Duodenal mucosa (tissue), 2 donors: ENCODE measurements around the gene ARMH3.

Experiments used
- H3K27ac ChIP-seq: one replicate; pipeline ENCODE4 v1.7.0; 2013; ENCODE audit warnings: low read depth, low read length
- H3K27me3 ChIP-seq, 2 donors: one replicate each; pipeline ENCODE4 v1.7.0; 2013; ENCODE audit warnings: low read length in 2 of 2, control low read depth in 1 of 2; ENCODE audit not compliant: insufficient read depth in 2 of 2, control insufficient read depth in 1 of 2
- H3K36me3 ChIP-seq, 2 donors: one replicate each; pipeline ENCODE4 v1.7.0; 2013; ENCODE audit warnings: low read length in 2 of 2, control low read depth in 1 of 2; ENCODE audit not compliant: insufficient read depth in 2 of 2, control insufficient read depth in 1 of 2
- H3K4me1 ChIP-seq, 2 donors: one replicate each; pipeline ENCODE4 v1.7.0; 2013; ENCODE audit warnings: low read length in 2 of 2, control low read depth in 1 of 2; ENCODE audit not compliant: insufficient read depth in 2 of 2, control insufficient read depth in 1 of 2
- H3K4me3 ChIP-seq, 2 donors: one replicate each; pipeline ENCODE4 v1.7.0; 2013; ENCODE audit warnings: low read length in 2 of 2, low read depth in 1 of 2
- H3K9ac ChIP-seq, 2 donors: one replicate each; pipeline ENCODE4 v1.7.0; 2013; ENCODE audit warnings: low read length in 2 of 2, low read depth in 1 of 2
- H3K9me3 ChIP-seq, 2 donors: one replicate each; pipeline ENCODE4 v1.7.0; 2013; ENCODE audit warnings: low read length in 2 of 2, control low read depth in 1 of 2; ENCODE audit not compliant: control insufficient read depth in 1 of 2

The ARMH3 gene

GRCh38 chr10:101902820-101903145 is 153.2 kb downstream of the ARMH3 start:
- Histone ChIP-seq H3K36me3 (no peaks in the 10 kb centered on the region), H3K4me1 (no peaks in the 10 kb centered on the region), H3K27ac (no peak overlapping the region), H3K4me3 (no peak overlapping the region), H3K9ac (no peak overlapping the region), H3K9me3 (no peaks in the 10 kb centered on the region), H3K27me3 (no peaks in the 10 kb centered on the region)

GRCh38 chr10:101902032-101902819 is 153.7 kb downstream of the ARMH3 start:
- Histone ChIP-seq H3K36me3 (no peaks in the 10 kb centered on the region), H3K9ac (no peak overlapping the region), H3K27me3 (no peaks in the 10 kb centered on the region), H3K27ac (no peak overlapping the region), H3K9me3 (no peaks in the 10 kb centered on the region), H3K4me1 (no peaks in the 10 kb centered on the region), H3K4me3 (no peak overlapping the region)

- Histone ChIP-seq H3K27ac (no peak overlapping the region), H3K36me3 (no peaks in the 10 kb centered on the region), H3K9ac (no peak overlapping the region), H3K9me3 (no peaks in the 10 kb centered on the region), H3K4me3 (no peak overlapping the region), H3K27me3 (no peaks in the 10 kb centered on the region), H3K4me1 (no peaks in the 10 kb centered on the region)
Observed at GRCh38 chr10:101901340-101901739, 154.6 kb downstream of the ARMH3 start.

- H3K9ac ChIP-seq, result no peak overlapping the region
- no peaks in the 10 kb centered on the region for H3K9me3 ChIP-seq
- no peak overlapping the region for H3K4me3 ChIP-seq
- no peaks in the 10 kb centered on the region for H3K27me3 ChIP-seq
- no peaks in the 10 kb centered on the region for H3K4me1 ChIP-seq
- no peak overlapping the region for H3K27ac ChIP-seq
- H3K36me3 ChIP-seq, result no peaks in the 10 kb centered on the region
Observed at GRCh38 chr10:101897633-101898032, 158.3 kb downstream of the ARMH3 start.

GRCh38 chr10:101896225-101896877 is 159.6 kb downstream of the ARMH3 start:
- Histone ChIP-seq H3K4me3 (no peak overlapping the region), H3K9me3 (no peaks in the 10 kb centered on the region), H3K36me3 (no peaks in the 10 kb centered on the region), H3K9ac (no peak overlapping the region), H3K4me1 (no peaks in the 10 kb centered on the region), H3K27me3 (no peaks in the 10 kb centered on the region), H3K27ac (no peak overlapping the region)

- H3K9ac ChIP-seq, result no peak overlapping the region
- no peaks in the 10 kb centered on the region for H3K4me1 ChIP-seq
- H3K36me3 ChIP-seq, result no peaks in the 10 kb centered on the region
- no peaks in the 10 kb centered on the region for H3K27me3 ChIP-seq
- no peak overlapping the region for H3K4me3 ChIP-seq
- no peaks in the 10 kb centered on the region for H3K9me3 ChIP-seq
- no peak overlapping the region for H3K27ac ChIP-seq
Observed at GRCh38 chr10:101895781-101896180, 160.2 kb downstream of the ARMH3 start.

GRCh38 chr10:101894742-101895141 is 161.2 kb downstream of the ARMH3 start:
- H3K4me1 ChIP-seq, result no peaks in the 10 kb centered on the region
- H3K9ac ChIP-seq, result no peak overlapping the region
- no peaks in the 10 kb centered on the region for H3K9me3 ChIP-seq
- no peak overlapping the region for H3K4me3 ChIP-seq
- H3K36me3 ChIP-seq, result no peaks in the 10 kb centered on the region
- no peaks in the 10 kb centered on the region for H3K27me3 ChIP-seq
- no peak overlapping the region for H3K27ac ChIP-seq

- Histone ChIP-seq H3K4me3 (no peak overlapping the region), H3K27ac (no peak overlapping the region), H3K27me3 (no peaks in the 10 kb centered on the region), H3K36me3 (no peaks in the 10 kb centered on the region), H3K4me1 (no peaks in the 10 kb centered on the region), H3K9ac (no peak overlapping the region), H3K9me3 (no peaks in the 10 kb centered on the region)
Observed at GRCh38 chr10:101894266-101894665, 161.7 kb downstream of the ARMH3 start.

GRCh38 chr10:101893510-101894120 is 162.4 kb downstream of the ARMH3 start:
- H3K27me3 ChIP-seq, result no peaks in the 10 kb centered on the region
- H3K9me3 ChIP-seq, result no peaks in the 10 kb centered on the region
- no peak overlapping the region for H3K27ac ChIP-seq
- no peak overlapping the region for H3K4me3 ChIP-seq
- peaks cover 0 to 1% of the 10 kb centered on the region in 2 donors for H3K36me3 ChIP-seq
- no peaks in the 10 kb centered on the region for H3K4me1 ChIP-seq
- no peak overlapping the region for H3K9ac ChIP-seq

- no peaks in the 10 kb centered on the region for H3K27me3 ChIP-seq
- no peak overlapping the region for H3K4me3 ChIP-seq
Observed at GRCh38 chr10:101892782-101893391, 163.1 kb downstream of the ARMH3 start.

More at GRCh38 chr10:101892782-101893391, 163.1 kb downstream of the ARMH3 start:
- Histone ChIP-seq H3K9ac (no peak overlapping the region), H3K4me1 (no peaks in the 10 kb centered on the region), H3K9me3 (no peaks in the 10 kb centered on the region), H3K27ac (no peak overlapping the region), H3K36me3 (peaks cover 5 to 8% of the 10 kb centered on the region in 2 donors)
